Endothelial cell of umbilical vein (primary cell): ENCODE measurements around the gene ZNF580. TPM values are rescaled to one million over a fixed set of nuclear protein-coding genes. Genes with fewer than 3 reads are reported as not detected.

Experiments used
- BruUV-seq: library from RNA; stranded (reverse); fragments of 400-500 nt; replicated peaks from 2 replicates; lab custom pipeline; 2021; lab: Mats Ljungman, UMichigan
- CTCF ChIA-PET: fragments of 300-600, 350-600 bp; sonication (Branson Sonifier 250); formaldehyde crosslinking; loops from one replicate; lab custom pipeline; 2021; ENCODE audit warnings: antibody characterized with exemption, inconsistent platforms; lab: Charles Lee
- POLR2A ChIA-PET: fragments of 300-600, 350-600 bp; sonication (Branson Sonifier 250); formaldehyde crosslinking; loops from one replicate; lab custom pipeline; 2021; ENCODE audit warnings: antibody characterized with exemption, inconsistent platforms; lab: Charles Lee
- DNase-seq: peaks from one replicate; pipeline ENCODE4 v3.0.0-alpha.2; 2011; ENCODE audit warnings: low read depth, low spot score
- FAIRE-seq: peaks from 2 replicates; lab custom pipeline; 2011; peaks lifted over from hg19 to GRCh38; lab: Jason Lieb, UNC
- H2AFZ ChIP-seq: 2 replicates; pipeline ENCODE4 v1.6.0; 2012; ENCODE audit warnings: low read depth, low read length, control low read depth, inconsistent platforms
- H3K27ac ChIP-seq: 2 replicates; pipeline ENCODE4 v1.5.1; 2011; ENCODE audit warnings: low read depth, mild to moderate bottlenecking, control low read depth, low read length, moderate library complexity; ENCODE audit not compliant: insufficient read depth
- H3K27me3 ChIP-seq, 2 experiments: 2 replicates each; pipeline versions ENCODE4 v1.6.0 to v1.6.1; 2011; ENCODE audit warnings: low read length in 2 of 2, mixed read lengths in 1 of 2; ENCODE audit not compliant: control insufficient read depth in 2 of 2, insufficient read depth in 2 of 2
- H3K36me3 ChIP-seq, 2 experiments: 2 replicates in 1 of 2; 3 replicates in 1 of 2; pipeline ENCODE4 v1.5.1; 2011; ENCODE audit warnings: low read length in 2 of 2, mild to moderate bottlenecking in 1 of 2, moderate library complexity in 1 of 2; ENCODE audit not compliant: control insufficient read depth in 2 of 2, insufficient read depth in 2 of 2; ENCODE audit errors: extremely low read depth in 1 of 2
- H3K4me1 ChIP-seq: 3 replicates; pipeline ENCODE4 v1.5.1; 2011; ENCODE audit warnings: mild to moderate bottlenecking, low read length; ENCODE audit not compliant: control insufficient read depth, insufficient read depth; ENCODE audit errors: extremely low read depth
- H3K4me2 ChIP-seq: 2 replicates; pipeline ENCODE4 v1.6.1; 2011; ENCODE audit warnings: low read length, control low read depth, mixed read lengths; ENCODE audit not compliant: insufficient read depth
- H3K4me3 ChIP-seq, 3 experiments: fragments of 200-600 bp in 1 of 3; sonication (generic), shearing (Covaris generic) in 1 of 3; replicated peaks in 1 of 3; 2 replicates each; pipeline ENCODE4 v1.5.1; 2011 to 2016; ENCODE audit warnings: control low read depth in 3 of 3, low read length in 3 of 3, mild to moderate bottlenecking in 2 of 3, inconsistent platforms in 1 of 3, low read depth in 1 of 3, moderate library complexity in 1 of 3; ENCODE audit not compliant: insufficient read depth in 1 of 3
- H3K79me2 ChIP-seq: 2 replicates; pipeline ENCODE4 v1.6.0; 2012; ENCODE audit warnings: low read length, inconsistent platforms; ENCODE audit not compliant: control insufficient read depth, insufficient read depth
- H3K9ac ChIP-seq: replicated peaks from 2 replicates; pipeline ENCODE3; 2011; ENCODE audit warnings: low read length, control low read depth; ENCODE audit not compliant: insufficient read depth; ENCODE audit errors: extremely low read depth
- H3K9me1 ChIP-seq: replicated peaks from 3 replicates; pipeline ENCODE4 v1.6.0; 2011; ENCODE audit warnings: mild to moderate bottlenecking, low read length; ENCODE audit not compliant: control insufficient read depth, insufficient read depth; ENCODE audit errors: extremely low read depth
- H3K9me3 ChIP-seq: replicated peaks from 2 replicates; pipeline ENCODE4 v1.5.1; 2012; ENCODE audit warnings: low read length, inconsistent platforms; ENCODE audit not compliant: control insufficient read depth, insufficient read depth
- H4K20me1 ChIP-seq: replicated peaks from 2 replicates; pipeline ENCODE3; 2011; ENCODE audit warnings: mild to moderate bottlenecking, low read length; ENCODE audit not compliant: control insufficient read depth, insufficient read depth; ENCODE audit errors: extremely low read depth
- CTCF ChIP-seq, 2 donors: IDR thresholded peaks; 1 replicate in 1 of 2; 2 replicates in 1 of 2; pipeline ENCODE4 v1.5.1; 2011; ENCODE audit warnings: low read length in 2 of 2, mild to moderate bottlenecking in 2 of 2, moderate library complexity in 2 of 2, control low read depth in 1 of 2, inconsistent platforms in 1 of 2, low read depth in 1 of 2; ENCODE audit not compliant: insufficient read depth in 1 of 2; ENCODE audit errors: extremely low read depth in 1 of 2
- EZH2 ChIP-seq: IDR thresholded peaks from 2 replicates; pipeline ENCODE4 v1.6.1; 2012; ENCODE audit warnings: borderline replicate concordance, low read depth, mild to moderate bottlenecking, moderate library complexity, low read length, inconsistent platforms; ENCODE audit not compliant: severe bottlenecking
- FOS ChIP-seq: IDR thresholded peaks from 2 replicates; pipeline ENCODE4 v1.6.1; 2011; ENCODE audit warnings: mild to moderate bottlenecking, low read length, moderate library complexity, borderline replicate concordance; ENCODE audit not compliant: insufficient read depth
- GATA2 ChIP-seq: IDR thresholded peaks from 2 replicates; pipeline ENCODE4 v1.7.0; 2011; ENCODE audit warnings: low read depth, mild to moderate bottlenecking, moderate library complexity, mixed read lengths, low read length; ENCODE audit not compliant: insufficient read length, insufficient read depth
- JUN ChIP-seq: IDR thresholded peaks from 2 replicates; pipeline ENCODE4 v1.6.1; 2011; ENCODE audit warnings: borderline replicate concordance, low read depth; ENCODE audit not compliant: insufficient read length, insufficient read depth
- MYC ChIP-seq: IDR thresholded peaks from one replicate; pipeline ENCODE4 v1.6.1; 2011; ENCODE audit warnings: mild to moderate bottlenecking, low read depth, low read length
- POLR2A ChIP-seq: IDR thresholded peaks from 2 replicates; pipeline ENCODE4 v1.6.1; 2012; ENCODE audit warnings: low read depth, mild to moderate bottlenecking, control low read depth, low read length
- POLR2AphosphoS5 ChIP-seq: IDR thresholded peaks from 2 replicates; pipeline ENCODE4 v1.6.1; 2012; ENCODE audit warnings: low read depth, mild to moderate bottlenecking, control low read depth, low read length, moderate library complexity; ENCODE audit not compliant: insufficient read depth
- dilution Hi-C: fragments of 300-500 bp; cut with MboI; formaldehyde crosslinking; loops from one replicate; pipeline ENCODE4 v1.15.0; 2019; ENCODE audit warnings: low sequenced_read_pairs; ENCODE audit not compliant: extremely low pct_ligation_motif_present
- intact Hi-C: fragments of 100-400 bp; cut with micrococcal nuclease; formaldehyde crosslinking; loops from one replicate; pipeline ENCODE4 v1.10.0; 2022
- polyA plus RNA-seq, 4 experiments: library from polyadenylated mRNA; depleted of rRNA in 3 of 4; stranded (reverse) in 3 of 4; unstranded in 1 of 4; fragments of >200 nt; gene quantifications; 2 replicates each; pipeline versions ENCODE4 v1.2.1 to v1.2.3, GENCODE V29; 2011 to 2012; ENCODE audit warnings: missing spikeins in 1 of 4
- total RNA-seq: library from RNA; stranded (reverse); gene quantifications from 2 replicates; pipeline ENCODE4 v1.2.3, GENCODE V29; 2021

ZNF580 gene
- total and polyA plus RNA-seq, 2 donors (not counting 3 experiments of a cell fraction or from before 2014, with no cell fraction given), result 13.7 to 41.1 TPM

GRCh38 chr19:55591555-55591954 is 49.2 kb upstream of the ZNF580 start:
- ChIA-PET CTCF (no interaction called here), POLR2A (no interaction called here)
- DNase-seq, result no peak
- Histone ChIP-seq H3K27me3 (no peaks in the 10 kb centered on the region), H3K4me2 (no peak overlapping the region), H3K4me3 (no peak overlapping the region), H3K9ac (no peak overlapping the region), H4K20me1 (no peaks in the 10 kb centered on the region), H3K79me2 (no peaks in the 10 kb centered on the region), H3K4me1 (no peaks in the 10 kb centered on the region), H3K36me3 (peaks cover 3 to 16% of the 10 kb centered on the region in 2 experiments), H3K9me3 (no peaks in the 10 kb centered on the region), H2AFZ (no peak overlapping the region), H3K27ac (no peak overlapping the region), H3K9me1 (no peaks in the 10 kb centered on the region)
- dilution Hi-C loops (no loop called here), intact Hi-C loops (no loop called here)
- no peak for FAIRE-seq
- TF ChIP-seq POLR2AphosphoS5 (no peak), JUN (no peak), FOS (no peak), MYC (no peak), POLR2A (no peak), GATA2 (no peak), CTCF (IDR thresholded peaks at IDR 0.05; ENCODE audit: extremely low read depth in 1 of 2, insufficient read depth in 1 of 2, low read depth in 1 of 2, low read length in 2 of 2) (no peak), EZH2 (no peak)
- BruUV-seq, result TSS peak; percentile 54
